Measurements from ENCODE around the gene MYO3B. TPM values are rescaled to one million over a fixed set of nuclear protein-coding genes. Genes with fewer than 3 reads are reported as not detected.

Gene MYO3B
- total RNA-seq, 1 donor from 2014 or later = 9.1 TPM

GRCh38 chr2:170689481-170689880 lies 511.5 kb downstream of the MYO3B start:
- peaks cover 4% of the 10 kb centered on the region for H3K27me3 Mint-ChIP-seq (ENCODE audit: low read depth)
- no peak overlapping the region for H3K27ac Mint-ChIP-seq
- DNase-seq (ENCODE audit: low spot score in 2 of 2, unreplicated experiment in 2 of 2) = no peak
- H3K4me3 Mint-ChIP-seq = no peak overlapping the region
- no peaks in the 10 kb centered on the region for H3K4me1 Mint-ChIP-seq
- H3K9me3 Mint-ChIP-seq = no peaks in the 10 kb centered on the region
- no peaks in the 10 kb centered on the region for H3K36me3 Mint-ChIP-seq
- no peak for TF ChIP-seq CTCF (IDR thresholded peaks at IDR 0.05; ENCODE audit: unreplicated experiment)

- peaks cover 8% of the 10 kb centered on the region for H3K27me3 Mint-ChIP-seq (ENCODE audit: low read depth)
- H3K36me3 Mint-ChIP-seq = no peaks in the 10 kb centered on the region
- peaks cover 9% of the 10 kb centered on the region for H3K4me1 Mint-ChIP-seq
- no peak for TF ChIP-seq CTCF (IDR thresholded peaks at IDR 0.05; ENCODE audit: unreplicated experiment)
- no peak for DNase-seq (ENCODE audit: low spot score in 2 of 2, unreplicated experiment in 2 of 2)
- H3K9me3 Mint-ChIP-seq = no peaks in the 10 kb centered on the region
- no peak overlapping the region for H3K4me3 Mint-ChIP-seq
- H3K27ac Mint-ChIP-seq = no peak overlapping the region
These were observed 512.7 kb downstream of the MYO3B start for GRCh38 chr2:170690640-170691039.

GRCh38 chr2:170694316-170694715 lies 516.4 kb downstream of the MYO3B start:
- H3K27me3 Mint-ChIP-seq (ENCODE audit: low read depth) = peaks cover 11% of the 10 kb centered on the region
- no peak for TF ChIP-seq CTCF (IDR thresholded peaks at IDR 0.05; ENCODE audit: unreplicated experiment)
- peaks cover 21% of the 10 kb centered on the region for H3K4me1 Mint-ChIP-seq
- H3K36me3 Mint-ChIP-seq = no peaks in the 10 kb centered on the region
- DNase-seq (ENCODE audit: low spot score in 2 of 2, unreplicated experiment in 2 of 2) = no peak
- H3K9me3 Mint-ChIP-seq = no peaks in the 10 kb centered on the region
- no peak overlapping the region for H3K4me3 Mint-ChIP-seq
- H3K27ac Mint-ChIP-seq = no peak overlapping the region

- H3K4me3 Mint-ChIP-seq = no peak overlapping the region
- DNase-seq (ENCODE audit: low spot score in 2 of 2, unreplicated experiment in 2 of 2) = no peak
- no peaks in the 10 kb centered on the region for H3K9me3 Mint-ChIP-seq
- H3K36me3 Mint-ChIP-seq = no peaks in the 10 kb centered on the region
- H3K27ac Mint-ChIP-seq = no peak overlapping the region
- no peak for TF ChIP-seq CTCF (IDR thresholded peaks at IDR 0.05; ENCODE audit: unreplicated experiment)
- H3K4me1 Mint-ChIP-seq = peaks cover 25% of the 10 kb centered on the region
- H3K27me3 Mint-ChIP-seq (ENCODE audit: low read depth) = peaks cover 15% of the 10 kb centered on the region
These were observed 517.8 kb downstream of the MYO3B start for GRCh38 chr2:170695521-170696410.

GRCh38 chr2:170696948-170697347 lies 519.0 kb downstream of the MYO3B start:
- DNase-seq (ENCODE audit: low spot score in 2 of 2, unreplicated experiment in 2 of 2) = no peak
- no peak overlapping the region for H3K27ac Mint-ChIP-seq
- no peaks in the 10 kb centered on the region for H3K9me3 Mint-ChIP-seq

More at GRCh38 chr2:170696948-170697347, 519.0 kb downstream of the MYO3B start:
- Mint-ChIP-seq H3K4me3 (no peak overlapping the region), H3K36me3 (no peaks in the 10 kb centered on the region), H3K4me1 (peaks cover 25% of the 10 kb centered on the region), H3K27me3 (ENCODE audit: low read depth) (peaks cover 21% of the 10 kb centered on the region)
- no peak for TF ChIP-seq CTCF (IDR thresholded peaks at IDR 0.05; ENCODE audit: unreplicated experiment)
